Right lobe of liver (tissue), 6 donors: ENCODE results near the gene GFRA1. TPM values are rescaled to one million over a fixed set of nuclear protein-coding genes. Genes with fewer than 3 reads are reported as not detected.

Experiments used
- ATAC-seq, 4 donors: fragments of 200-7000 bp; cut with Tn5 transposase; one replicate each; pipeline ENCODE4 v1.9.1; 2020; ENCODE audit warnings: mild to moderate bottlenecking in 4 of 4, moderate library complexity in 4 of 4
- DNase-seq, 3 donors: peaks; one replicate each; pipeline ENCODE4 v3.0.0-alpha.2; 2020
- H3K27ac ChIP-seq, 3 donors: fragments of 200-600 bp; one replicate each; pipeline ENCODE4 v1.8.0; 2022
- H3K27me3 ChIP-seq, 2 donors: fragments of 200-600 bp; one replicate each; pipeline ENCODE4 v1.8.0; 2022
- H3K36me3 ChIP-seq, 4 donors: fragments of 200-600 bp; sonication (generic) in 1 of 4; one replicate each; pipeline versions ENCODE4 v1.5.1 to v1.8.0; 2017 to 2022; ENCODE audit warnings: control low read depth in 1 of 4
- H3K4me1 ChIP-seq, 4 donors: fragments of 200-600 bp; sonication (generic) in 1 of 4; one replicate each; pipeline versions ENCODE4 v1.5.1 to v1.8.0; 2017 to 2022; ENCODE audit warnings: control low read depth in 1 of 4
- H3K4me3 ChIP-seq, 3 donors: fragments of 200-600 bp; one replicate each; pipeline ENCODE4 v1.8.0; 2022
- H3K9me3 ChIP-seq, 4 donors: fragments of 200-600 bp; sonication (generic) in 1 of 4; one replicate each; pipeline versions ENCODE4 v1.5.1 to v1.8.0; 2017 to 2022; ENCODE audit warnings: control low read depth in 1 of 4
- POLR2A ChIP-seq: fragments of 450-650 bp; IDR thresholded peaks from one replicate; pipeline ENCODE4 v1.6.1; 2017; ENCODE audit warnings: antibody characterized with exemption, mild to moderate bottlenecking
- WGBS: methylation state at CpG from one replicate; pipeline ENCODE4 v1.1.6; 2018; ENCODE audit warnings: low coverage, low lambda C conversion rate; ENCODE audit not compliant: insufficient coverage; ENCODE audit errors: missing lambda C conversion rate; 5-methylcytosine and 5-hydroxymethylcytosine counted together
- intact Hi-C, 2 donors: fragments of 100-400 bp; cut with DNase I; formaldehyde crosslinking; loops; one replicate each; pipeline versions ENCODE4 v1.11.2 to v1.14.1; 2022
- total RNA-seq, 6 experiments: library from RNA; depleted of rRNA in 2 of 6; stranded (reverse); fragments of >200 nt in 2 of 6; fragmentation: NEBNext Ultra II Directional in 3 of 6; extraction: Animal tissue kit (Norgen Biotek cat#: 25700) in 3 of 6; gene quantifications; one replicate each; pipeline versions ENCODE4 v1.1.0 to v1.2.4, GENCODE V29; 2016 to 2023
- TF ChIP-seq, protein P1 (sequence below), 4 donors: fragments of 200-600 bp in 3 of 4; fragments of 450-650 bp in 1 of 4; IDR thresholded peaks; one replicate each; pipeline versions ENCODE4 v1.5.1 to v1.8.0; 2016 to 2022; ENCODE audit warnings: antibody characterized with exemption in 4 of 4, mild to moderate bottlenecking in 2 of 4
- donor health status: DM: no; HTN: yes; CAD: no.
- donor health status: DM: no; HTN: no; CAD: no.
- donor health status: DM: no; HTN: no; CAD: no.
- donor health status: DM: no; HTN: yes; CAD: no.
- donor health status: DM: no; HTN: yes; CAD: no.

The GFRA1 gene
- total RNA-seq, 6 experiments from 2014 or later, result 17.9 to 67.8 (median 42.8) TPM

- intact Hi-C loops, result no loop called here
Measured at GRCh38 chr10:116098411-116099022, 174.5 kb downstream of the GFRA1 start.

DNA sequence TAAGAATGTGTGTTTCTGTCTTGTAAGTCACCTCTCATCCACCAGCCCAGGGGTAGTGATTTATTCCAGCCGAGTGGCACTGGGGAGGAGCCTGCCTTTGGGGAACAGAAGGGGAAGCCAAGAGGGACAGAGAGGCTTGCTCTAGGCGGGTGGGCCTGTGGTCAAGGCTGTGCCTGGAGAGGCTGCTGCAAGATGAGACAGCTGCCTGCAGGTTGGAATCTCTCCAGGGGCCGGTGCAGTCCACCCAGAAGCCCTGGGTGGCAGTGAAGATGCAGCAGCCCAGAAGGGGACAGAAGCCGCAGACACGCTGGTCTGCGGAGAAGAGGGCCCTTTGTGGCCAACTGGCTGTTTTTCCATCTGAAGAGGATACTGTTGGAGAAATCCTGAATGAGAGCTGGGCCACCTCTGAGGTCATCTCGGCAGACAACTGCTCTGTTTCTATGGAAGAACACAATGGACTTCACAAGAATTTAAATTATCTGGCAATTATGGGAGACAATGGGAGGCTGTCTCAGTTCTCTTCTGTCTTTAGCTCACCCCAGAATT, 175.7 kb downstream of the GFRA1 start:
- DNase-seq (no peak), ATAC-seq (no peak)
- 92% methylated on average over 4 of the region's 7 CpGs for WGBS
- Histone ChIP-seq H3K4me1 (no peaks in the 10 kb centered on the region), H3K9me3 (no peaks in the 10 kb centered on the region), H3K27ac (no peak overlapping the region), H3K4me3 (no peak overlapping the region), H3K36me3 (no peaks in the 10 kb centered on the region), H3K27me3 (no peaks in the 10 kb centered on the region)
- intact Hi-C loops, result no loop called here
- TF ChIP-seq, protein P1, sequence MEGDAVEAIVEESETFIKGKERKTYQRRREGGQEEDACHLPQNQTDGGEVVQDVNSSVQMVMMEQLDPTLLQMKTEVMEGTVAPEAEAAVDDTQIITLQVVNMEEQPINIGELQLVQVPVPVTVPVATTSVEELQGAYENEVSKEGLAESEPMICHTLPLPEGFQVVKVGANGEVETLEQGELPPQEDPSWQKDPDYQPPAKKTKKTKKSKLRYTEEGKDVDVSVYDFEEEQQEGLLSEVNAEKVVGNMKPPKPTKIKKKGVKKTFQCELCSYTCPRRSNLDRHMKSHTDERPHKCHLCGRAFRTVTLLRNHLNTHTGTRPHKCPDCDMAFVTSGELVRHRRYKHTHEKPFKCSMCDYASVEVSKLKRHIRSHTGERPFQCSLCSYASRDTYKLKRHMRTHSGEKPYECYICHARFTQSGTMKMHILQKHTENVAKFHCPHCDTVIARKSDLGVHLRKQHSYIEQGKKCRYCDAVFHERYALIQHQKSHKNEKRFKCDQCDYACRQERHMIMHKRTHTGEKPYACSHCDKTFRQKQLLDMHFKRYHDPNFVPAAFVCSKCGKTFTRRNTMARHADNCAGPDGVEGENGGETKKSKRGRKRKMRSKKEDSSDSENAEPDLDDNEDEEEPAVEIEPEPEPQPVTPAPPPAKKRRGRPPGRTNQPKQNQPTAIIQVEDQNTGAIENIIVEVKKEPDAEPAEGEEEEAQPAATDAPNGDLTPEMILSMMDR (IDR thresholded peaks at IDR 0.05), result no peak
- no peak for TF ChIP-seq POLR2A

More at GRCh38 chr10:116098411-116099022, 174.5 kb downstream of the GFRA1 start:
- Histone ChIP-seq H3K27me3 (no peaks in the 10 kb centered on the region), H3K4me3 (no peak overlapping the region), H3K36me3 (no peaks in the 10 kb centered on the region), H3K9me3 (no peaks in the 10 kb centered on the region), H3K4me1 (no peaks in the 10 kb centered on the region), H3K27ac (no peak overlapping the region)
- DNase-seq (no peak), ATAC-seq (no peak)
- TF ChIP-seq, protein P1 (IDR thresholded peaks at IDR 0.05), result no peak
- no peak for TF ChIP-seq POLR2A
- WGBS, result 70% methylated on average over 5 of the region's 8 CpGs

- TF ChIP-seq, protein P1 (IDR thresholded peaks at IDR 0.05), result no peak
- no peak for TF ChIP-seq POLR2A
- H3K9me3 ChIP-seq, result no peaks in the 10 kb centered on the region
- no peak for ATAC-seq
- no peaks in the 10 kb centered on the region for H3K27me3 ChIP-seq
- H3K4me1 ChIP-seq, result no peaks in the 10 kb centered on the region
- DNase-seq, result no peak
- intact Hi-C loops, result no loop called here
- H3K36me3 ChIP-seq, result no peaks in the 10 kb centered on the region
- H3K4me3 ChIP-seq, result no peak overlapping the region
- WGBS, result 77% methylated on average over 12 of the region's 13 CpGs
- H3K27ac ChIP-seq, result no peak overlapping the region
Measured at GRCh38 chr10:116096526-116096925, 176.5 kb downstream of the GFRA1 start.

DNA sequence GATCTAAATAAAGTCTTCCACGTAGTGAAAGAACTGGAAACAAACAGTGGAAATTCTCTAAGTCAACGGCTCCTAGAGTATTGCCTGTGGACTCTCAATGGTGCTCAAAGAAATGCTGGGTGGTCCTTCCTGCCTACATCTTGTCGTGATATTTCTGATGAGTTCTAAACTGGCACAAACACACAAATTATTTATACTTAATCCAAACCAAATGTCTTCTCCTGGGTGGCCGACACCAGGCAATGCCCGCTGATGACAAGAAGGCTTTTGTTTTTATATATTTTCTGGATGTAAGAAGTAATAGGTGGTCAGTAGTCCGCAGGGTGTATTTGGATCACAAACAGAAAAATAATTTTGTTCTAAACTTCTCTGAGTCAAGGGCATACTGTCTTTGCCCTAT, 178.7 kb downstream of the GFRA1 start:
- ATAC-seq (no peak), DNase-seq (no peak)
- Histone ChIP-seq H3K36me3 (no peaks in the 10 kb centered on the region), H3K27me3 (no peaks in the 10 kb centered on the region), H3K4me1 (no peaks in the 10 kb centered on the region), H3K27ac (no peak overlapping the region), H3K9me3 (no peaks in the 10 kb centered on the region), H3K4me3 (no peak overlapping the region)
- TF ChIP-seq, protein P1 (IDR thresholded peaks at IDR 0.05), result no peak
- TF ChIP-seq POLR2A, result no peak
- whole genome bisulfite sequencing, result 87% methylated on average over 6 of the region's 6 CpGs
- intact Hi-C loops, result no loop called here
